ENCODE measurements around the gene PPP2R5B.

The PPP2R5B gene

GRCh38 chr11:64888729-64889511 is 35.6 kb upstream of the PPP2R5B start:
- no peak for DNase-seq

GRCh38 chr11:64890522-64890939 is 34.0 kb upstream of the PPP2R5B start:
- DNase-seq = no peak

- DNase-seq = no peak
These were observed 33.2 kb upstream of the PPP2R5B start for GRCh38 chr11:64891215-64891848.

- DNase-seq = no peak
These were observed 32.6 kb upstream of the PPP2R5B start for GRCh38 chr11:64891880-64892279.

- DNase-seq = no peak
These were observed 32.1 kb upstream of the PPP2R5B start for GRCh38 chr11:64892411-64892831.

GRCh38 chr11:64892838-64893193 is 31.7 kb upstream of the PPP2R5B start:
- DNase-seq = no peak

GRCh38 chr11:64893194-64894069 is 31.1 kb upstream of the PPP2R5B start:
- DNase-seq = no peak

GRCh38 chr11:64894070-64894811 is 30.2 kb upstream of the PPP2R5B start:
- DNase-seq = peak; percentile 93

- no peak for DNase-seq
These were observed 29.6 kb upstream of the PPP2R5B start for GRCh38 chr11:64894812-64895452.

GRCh38 chr11:64896448-64897022 is 28.0 kb upstream of the PPP2R5B start:
- DNase-seq = no peak

- no peak for DNase-seq
These were observed 27.0 kb upstream of the PPP2R5B start for GRCh38 chr11:64897381-64898075.

GRCh38 chr11:64898076-64898445 is 26.4 kb upstream of the PPP2R5B start:
- DNase-seq = no peak

GRCh38 chr11:64898541-64898940 is 25.9 kb upstream of the PPP2R5B start:
- DNase-seq = no peak

- peak; percentile 63 for DNase-seq
These were observed 24.2 kb upstream of the PPP2R5B start for GRCh38 chr11:64900263-64900678.

- DNase-seq = no peak
These were observed 23.7 kb upstream of the PPP2R5B start for GRCh38 chr11:64900774-64901173.

GRCh38 chr11:64902102-64902900 is 22.2 kb upstream of the PPP2R5B start:
- no peak for DNase-seq

GRCh38 chr11:64903291-64903833 is 21.1 kb upstream of the PPP2R5B start:
- no peak for DNase-seq

- DNase-seq = no peak
These were observed 18.8 kb upstream of the PPP2R5B start for GRCh38 chr11:64905516-64906313.

GRCh38 chr11:64906314-64906635 is 18.2 kb upstream of the PPP2R5B start:
- no peak for DNase-seq
